Measurements from ENCODE around the gene STAM2.

The STAM2 gene

DNA sequence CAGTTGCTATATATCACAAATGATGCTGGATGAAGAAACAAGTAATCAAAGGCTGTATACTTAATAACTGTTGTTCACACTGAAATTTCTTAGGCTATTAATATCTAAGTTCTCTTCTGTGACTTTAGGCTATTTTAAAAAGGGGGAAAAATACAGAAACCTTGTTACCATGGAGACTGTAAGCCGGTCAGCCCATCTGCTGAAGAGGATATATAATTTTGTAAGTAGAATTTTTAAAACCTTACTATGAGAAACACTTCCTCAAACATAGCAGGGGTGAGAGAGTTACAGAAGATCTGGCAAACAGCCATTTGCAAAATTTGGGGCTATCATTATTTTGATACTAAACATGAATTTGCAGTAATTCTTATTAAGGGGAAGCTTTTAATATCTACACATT is 104.5 kb downstream of the STAM2 start:
- DNase-seq (ENCODE audit: low spot score), result no peak

DNA sequence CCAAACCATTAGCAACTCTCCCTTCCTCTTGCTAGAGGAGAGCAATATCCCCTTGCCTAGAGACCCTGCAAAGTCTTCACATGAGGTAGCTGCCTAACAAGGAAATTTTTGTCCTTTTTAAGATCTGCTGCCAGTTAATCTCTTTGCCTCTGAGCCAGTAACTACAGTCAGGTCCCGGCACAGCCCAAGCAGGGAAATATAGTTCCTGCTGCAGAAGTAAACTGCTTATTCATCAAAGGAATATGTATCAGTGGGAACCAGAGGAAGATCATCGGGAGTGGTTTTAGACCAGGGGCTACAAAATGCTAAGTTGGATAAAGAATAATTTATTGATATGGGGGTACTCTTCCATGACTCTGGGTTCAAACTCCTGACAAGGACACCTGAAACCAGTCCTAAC is 107.3 kb downstream of the STAM2 start:
- no peak for DNase-seq (ENCODE audit: low spot score)

DNA sequence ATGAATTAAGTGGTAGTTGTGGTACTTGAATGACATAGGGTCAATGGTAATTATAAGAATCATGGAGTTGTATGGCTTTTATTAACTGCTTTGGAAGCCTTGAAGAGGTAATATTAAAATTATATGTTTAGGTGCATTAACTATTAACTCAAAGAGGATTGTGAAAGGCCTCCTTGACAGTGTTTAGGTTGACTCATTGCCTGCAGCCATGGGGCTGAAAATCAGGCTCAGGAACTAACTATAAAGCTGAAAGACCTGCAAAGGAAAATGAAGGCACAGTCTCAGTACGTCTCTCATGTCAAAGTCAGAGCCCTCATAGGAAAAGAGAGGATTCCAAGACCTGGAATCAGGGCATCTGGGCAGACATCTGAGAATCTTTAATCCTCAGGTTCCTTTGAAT is 107.7 kb downstream of the STAM2 start:
- DNase-seq (ENCODE audit: low spot score), result no peak
